Suppressor macrophage treated with lipopolysaccharide for 4 hours (primary cell): Measurements from ENCODE around the gene ZDHHC14.
A peak's percentile ranks its signal among the peaks of the same experiment; 100 is the strongest.

Experiments
- DNase-seq: peaks from one replicate; pipeline ENCODE4 v3.0.0-alpha.2; 2020

The ZDHHC14 gene

GRCh38 chr6:157535340-157536222 lies 154.6 kb downstream of the ZDHHC14 start:
- peak; percentile 89 for DNase-seq

- no peak for DNase-seq
Observed at GRCh38 chr6:157536223-157536545, 155.2 kb downstream of the ZDHHC14 start.

- no peak for DNase-seq
Observed at GRCh38 chr6:157537556-157537955, 156.6 kb downstream of the ZDHHC14 start.

- no peak for DNase-seq
Observed at GRCh38 chr6:157538168-157538567, 157.2 kb downstream of the ZDHHC14 start.

GRCh38 chr6:157538698-157539097 lies 157.7 kb downstream of the ZDHHC14 start:
- DNase-seq: no peak

GRCh38 chr6:157539421-157539822 lies 158.4 kb downstream of the ZDHHC14 start:
- peak; percentile 27 for DNase-seq

DNA sequence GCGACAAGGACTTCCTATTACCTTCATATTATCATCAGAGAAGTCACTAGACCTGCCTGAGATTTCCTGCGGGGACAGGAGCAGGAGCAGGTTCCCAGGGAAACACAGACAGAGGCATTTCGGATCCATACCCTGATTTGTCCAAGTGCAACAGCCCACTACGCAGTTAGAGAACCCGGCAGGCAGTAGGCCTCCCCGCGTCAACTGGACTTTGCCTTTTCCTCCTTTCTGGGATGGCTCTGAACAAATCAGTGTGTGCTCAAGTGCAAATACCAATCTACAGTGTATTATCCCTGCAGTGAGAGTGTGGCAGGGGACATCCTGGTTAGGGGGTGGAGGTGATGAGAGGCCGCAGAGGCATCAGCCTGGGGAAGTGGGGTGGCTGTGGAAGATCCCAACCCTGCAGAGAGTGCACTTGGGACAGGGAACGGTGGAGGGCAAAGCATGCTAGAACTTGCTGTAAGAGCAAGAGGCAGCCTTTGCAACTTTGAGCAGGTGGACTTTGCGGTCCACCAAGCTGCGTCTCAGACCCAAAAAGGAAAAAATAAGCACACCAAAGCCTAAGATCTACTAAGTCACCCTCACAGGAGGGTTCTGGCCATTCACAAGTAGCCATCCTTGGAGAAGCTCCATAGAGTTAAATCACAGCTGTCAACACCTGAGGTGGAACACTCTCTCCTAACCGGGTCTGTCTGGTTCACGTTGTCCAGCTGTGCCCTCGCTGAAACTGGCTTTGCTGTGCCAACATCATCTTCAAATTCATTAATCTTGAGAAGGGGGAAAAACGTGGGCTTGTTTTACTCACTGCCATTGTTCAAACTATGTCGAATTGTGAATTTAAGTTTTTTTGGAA lies 159.1 kb downstream of the ZDHHC14 start:
- DNase-seq: no peak

DNA sequence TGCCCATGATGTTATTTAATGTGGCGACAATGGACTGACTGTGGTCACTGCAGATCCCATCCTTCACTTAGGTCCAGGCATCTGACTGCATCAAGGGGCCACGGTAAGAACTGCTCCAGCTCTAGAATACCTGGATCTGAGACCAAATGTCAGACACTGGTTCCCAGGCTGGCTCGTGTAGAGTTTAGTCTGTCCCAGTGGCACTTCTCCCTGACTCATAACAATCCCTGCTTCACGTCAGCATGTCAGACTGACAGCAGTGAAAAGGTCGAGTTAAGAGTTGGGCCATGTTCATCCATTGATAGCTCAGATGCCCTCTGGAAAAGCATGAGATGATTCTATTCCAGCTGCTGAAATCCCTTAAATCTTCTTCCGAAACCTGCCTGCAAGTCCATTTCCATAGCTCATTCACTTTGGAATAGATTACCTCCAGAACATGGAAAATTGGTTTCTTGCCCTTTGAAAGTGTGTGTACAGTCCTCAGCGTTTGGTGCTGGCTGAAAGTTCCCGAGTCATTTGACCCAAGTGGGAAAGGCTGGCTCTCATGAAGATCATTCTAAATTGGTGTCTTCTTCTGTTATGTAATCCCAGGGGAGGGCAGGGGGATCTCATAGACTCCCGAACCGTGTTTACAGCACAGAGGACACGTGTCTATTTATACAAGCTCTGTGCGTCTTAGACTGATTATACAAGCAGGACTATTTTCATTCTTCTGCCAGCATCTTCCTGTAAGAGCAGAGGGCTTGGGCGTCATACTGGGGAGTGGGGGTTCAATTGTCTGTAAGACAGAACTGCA lies 160.8 kb downstream of the ZDHHC14 start:
- no peak for DNase-seq

DNA sequence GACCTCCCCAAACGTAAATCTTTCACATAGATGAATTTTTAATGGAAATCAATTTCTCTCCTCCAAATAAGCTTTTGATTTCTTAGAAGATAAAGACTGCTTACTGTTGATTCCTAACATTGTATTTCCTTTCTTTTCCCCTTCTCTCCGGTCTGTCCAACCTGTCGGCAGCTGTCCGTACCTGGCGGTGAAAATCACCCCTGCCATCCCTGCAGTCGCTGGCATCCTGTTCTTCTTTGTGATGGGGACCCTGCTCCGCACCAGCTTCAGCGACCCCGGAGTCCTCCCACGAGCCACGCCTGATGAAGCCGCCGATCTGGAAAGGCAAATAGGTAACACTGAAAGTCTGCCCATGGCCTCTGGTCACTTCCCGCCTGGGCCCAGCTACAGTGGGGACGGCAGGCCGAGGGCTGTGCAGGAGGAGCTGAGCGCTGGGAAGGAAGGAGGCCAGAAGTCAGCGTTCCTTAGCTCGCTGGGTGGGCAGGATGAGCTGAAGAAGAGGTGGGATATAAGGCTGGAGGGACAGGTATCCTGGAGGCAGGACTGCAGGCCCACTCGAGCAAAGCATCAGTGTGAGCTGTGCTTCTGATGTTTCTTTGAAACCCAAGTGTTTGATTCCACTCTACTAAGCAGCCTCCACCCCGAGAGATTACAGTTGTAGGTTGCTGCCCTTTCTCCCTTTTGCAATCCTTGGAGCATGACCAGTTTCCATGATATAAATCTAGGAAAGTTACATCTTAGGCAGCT lies 161.6 kb downstream of the ZDHHC14 start:
- no peak for DNase-seq

- no peak for DNase-seq
Observed at GRCh38 chr6:157546321-157546720, 165.3 kb downstream of the ZDHHC14 start.

DNA sequence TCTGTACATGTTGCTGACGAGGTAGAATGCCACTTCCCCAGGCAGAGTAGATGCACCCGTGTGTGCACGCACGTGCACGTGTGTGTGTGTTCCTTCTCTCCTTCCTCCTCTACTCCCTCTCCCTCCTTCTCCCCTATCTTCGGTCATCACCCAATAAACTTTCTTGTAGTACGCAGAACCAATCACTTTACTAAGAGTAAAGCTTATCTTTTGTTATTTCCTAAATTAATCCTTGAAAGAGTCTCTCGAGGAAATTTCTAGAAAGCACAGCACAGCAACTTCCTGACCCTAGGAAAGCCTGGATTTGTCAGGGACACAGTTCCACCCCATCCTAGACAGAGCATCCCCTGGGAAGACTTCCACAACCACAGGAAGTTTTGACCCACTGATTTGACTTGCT lies 166.1 kb downstream of the ZDHHC14 start:
- no peak for DNase-seq

- DNase-seq: peak; percentile 89
Observed at GRCh38 chr6:157548635-157549467, 167.9 kb downstream of the ZDHHC14 start.

DNA sequence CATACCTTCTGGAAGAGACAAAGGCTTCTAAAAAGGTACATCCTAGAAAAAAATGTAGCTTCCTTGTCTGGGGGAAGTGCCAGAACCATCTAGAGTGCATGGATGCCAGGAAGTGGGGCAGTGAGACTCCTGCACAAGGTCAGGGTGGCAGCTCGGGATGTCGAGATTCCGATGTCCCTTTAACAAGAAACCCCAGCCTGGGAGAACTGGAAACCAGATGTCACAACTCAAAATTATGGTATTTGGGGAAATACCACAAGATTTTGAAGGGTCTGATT lies 168.4 kb downstream of the ZDHHC14 start:
- DNase-seq: no peak

DNA sequence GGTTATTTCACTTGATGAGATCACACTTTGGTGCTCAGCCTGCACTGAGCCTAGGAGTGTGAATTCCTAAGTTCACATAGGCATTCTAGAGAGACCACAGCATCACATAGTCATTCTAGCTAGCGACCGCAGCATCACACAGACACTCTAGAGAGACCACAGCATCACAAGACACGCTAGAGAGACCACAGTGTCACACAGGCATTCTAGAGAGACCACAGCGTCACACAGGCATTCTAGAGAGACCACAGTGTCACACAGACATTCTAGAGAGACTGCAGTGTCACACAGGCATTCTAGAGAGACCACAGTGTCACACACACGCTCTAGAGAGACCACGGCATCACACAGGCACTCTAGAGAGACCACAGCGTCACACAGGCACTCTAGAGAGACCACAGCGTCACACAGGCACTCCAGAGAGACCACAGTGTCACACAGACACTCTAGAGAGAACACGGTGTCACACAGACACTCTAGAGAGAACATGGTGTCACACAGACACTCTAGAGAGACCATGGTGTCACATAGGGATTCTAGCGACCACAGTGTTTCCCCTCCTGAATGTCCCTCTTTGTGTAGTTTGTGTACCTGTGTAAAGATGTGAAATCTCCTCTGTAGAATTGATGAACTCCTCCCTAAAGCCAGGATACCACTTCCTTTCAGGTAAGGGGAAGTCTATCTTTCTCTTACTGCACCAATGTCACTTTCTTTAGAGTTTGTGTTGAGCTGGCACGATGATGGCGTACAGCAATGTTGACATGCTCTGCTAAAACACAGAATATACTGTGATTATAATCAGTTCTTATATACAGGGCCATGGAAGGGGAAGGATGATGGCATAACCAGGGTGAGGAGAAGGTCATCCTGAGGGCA lies 169.4 kb downstream of the ZDHHC14 start:
- DNase-seq: no peak

DNA sequence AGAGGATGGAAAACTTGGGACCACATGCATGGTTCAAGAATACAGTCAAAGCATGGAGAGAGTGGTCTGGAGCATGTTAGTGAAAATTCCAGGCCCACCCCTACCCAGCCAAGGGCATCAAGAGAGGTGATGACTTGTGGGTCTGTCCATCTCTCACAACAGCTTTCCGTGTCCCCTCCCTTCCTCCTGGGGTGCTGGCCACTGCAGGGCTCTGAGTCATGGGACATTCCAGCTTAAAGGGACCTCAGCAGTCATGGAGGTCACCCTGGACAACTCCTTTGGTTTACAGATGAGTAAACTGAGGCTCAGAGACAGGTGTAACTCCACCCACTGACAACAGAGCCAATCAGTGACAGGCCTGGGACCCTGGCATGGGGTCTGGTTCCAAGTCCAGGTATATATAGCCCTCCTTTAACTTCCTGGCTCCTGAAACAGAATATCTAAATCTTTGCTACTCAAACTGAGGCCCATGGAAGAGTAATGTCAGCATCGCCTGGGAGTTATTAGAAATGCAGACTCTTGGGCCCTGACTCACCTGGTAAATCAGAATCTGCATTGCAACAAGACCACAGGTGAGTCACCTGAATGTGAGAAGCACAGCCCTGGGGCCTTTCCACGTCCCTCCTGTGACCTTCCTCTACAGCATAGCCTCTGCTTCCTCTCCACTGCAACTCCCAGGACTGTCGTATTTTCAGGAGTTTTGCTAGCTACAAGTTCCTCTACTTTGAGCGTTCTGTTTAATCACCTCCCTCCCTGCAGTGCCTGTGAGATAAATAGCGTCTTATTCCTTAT lies 170.2 kb downstream of the ZDHHC14 start:
- peak; percentile 23 for DNase-seq

DNA sequence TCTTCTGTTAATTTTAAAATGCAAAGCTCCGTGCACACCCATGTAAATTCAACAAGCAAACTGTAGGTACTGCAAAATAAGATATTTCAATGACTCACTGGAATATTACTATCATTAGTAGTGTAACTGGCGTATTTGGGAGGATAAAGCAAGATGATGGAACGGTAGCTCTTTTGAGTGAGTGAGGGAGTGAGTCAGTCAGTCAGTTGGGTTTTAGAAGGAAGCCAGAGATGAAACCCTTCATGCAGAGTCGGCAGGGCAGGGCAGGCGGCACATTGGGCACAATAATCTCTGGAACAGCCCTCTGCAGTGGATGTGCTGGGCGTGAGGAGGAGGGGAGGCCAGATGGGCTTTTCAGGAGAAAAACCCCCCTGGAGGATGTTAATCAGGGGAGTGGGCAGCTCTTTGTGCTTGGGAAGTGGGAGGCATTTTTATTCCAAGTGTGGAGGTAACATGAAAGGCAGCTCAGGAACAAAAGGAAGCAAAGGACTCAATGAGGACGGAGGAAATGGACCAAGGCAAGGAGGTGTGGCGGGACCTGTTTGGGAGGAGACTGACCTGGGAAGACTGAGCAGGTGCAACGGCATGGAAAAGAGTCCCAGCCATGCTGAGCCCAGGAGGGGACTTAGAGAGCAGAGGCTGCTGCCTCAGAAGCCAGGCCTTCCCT lies 171.2 kb downstream of the ZDHHC14 start:
- DNase-seq: no peak

GRCh38 chr6:157552820-157553485 lies 172.0 kb downstream of the ZDHHC14 start:
- DNase-seq: no peak

GRCh38 chr6:157554747-157555146 lies 173.8 kb downstream of the ZDHHC14 start:
- DNase-seq: no peak
